ENCODE data around the gene USB1. TPM values are rescaled to one million over a fixed set of nuclear protein-coding genes. Genes with fewer than 3 reads are reported as not detected.

The USB1 gene
- total and polyA plus RNA-seq, 4 donors = 8.9 to 40.7 (median 28.3) TPM

- H3K4me3 ChIP-seq (ENCODE audit: low read depth in 1 of 3, low read length in 3 of 3) = no peak overlapping the region
- TF ChIP-seq ATF3 (IDR thresholded peaks at IDR 0.05) (no peak), FOXA2 (IDR thresholded peaks at IDR 0.05) (no peak), HNF4A (conservative IDR thresholded peaks at IDR 0.05) (no peak), CTCF (IDR thresholded peaks at IDR 0.05; ENCODE audit: low read depth, low read length, missing input control) (no peak), RXRA (IDR thresholded peaks at IDR 0.05) (no peak), RAD21 (IDR thresholded peaks at IDR 0.05) (no peak), ZBTB33 (IDR thresholded peaks at IDR 0.05) (no peak), SP1 (IDR thresholded peaks at IDR 0.05) (no peak), FOXA1 (IDR thresholded peaks at IDR 0.05) (no peak), EGR1 (IDR thresholded peaks at IDR 0.05; ENCODE audit: low read depth in 2 of 2) (no peak), REST (IDR thresholded peaks at IDR 0.05) (no peak), YY1 (IDR thresholded peaks at IDR 0.05) (no peak), TAF1 (conservative IDR thresholded peaks at IDR 0.05) (no peak)
- H3K27ac ChIP-seq (ENCODE audit: low read depth in 1 of 2, low read length in 2 of 2) = no peak overlapping the region
- H3K9ac ChIP-seq (ENCODE audit: low read depth in 1 of 2, low read length in 2 of 2) = no peak overlapping the region
- 84% methylated on average over 10 of the region's 10 CpGs for WGBS
- no peaks in the 10 kb centered on the region for H3K36me3 ChIP-seq (ENCODE audit: control insufficient read depth in 4 of 4, insufficient read depth in 3 of 4, low read depth in 1 of 4, low read length in 3 of 4)
- no peaks in the 10 kb centered on the region for H3K9me3 ChIP-seq (ENCODE audit: control insufficient read depth in 4 of 4, low read length in 3 of 4)
- H3K4me1 ChIP-seq (ENCODE audit: control insufficient read depth in 4 of 4, insufficient read depth in 4 of 4, low read length in 3 of 4) = no peaks in the 10 kb centered on the region
- no peaks in the 10 kb centered on the region for H3K27me3 ChIP-seq (ENCODE audit: control insufficient read depth in 4 of 4, insufficient read depth in 4 of 4, low read length in 3 of 4)
- DNase-seq (ENCODE audit: low spot score) = no peak
Observed at GRCh38 chr16:58051821-58052603, 50.8 kb downstream of the USB1 start.

- Histone ChIP-seq H3K9me3 (ENCODE audit: control insufficient read depth in 4 of 4, low read length in 3 of 4) (no peaks in the 10 kb centered on the region), H3K4me3 (ENCODE audit: low read depth in 1 of 3, low read length in 3 of 3) (no peak overlapping the region), H3K36me3 (ENCODE audit: control insufficient read depth in 4 of 4, insufficient read depth in 3 of 4, low read depth in 1 of 4, low read length in 3 of 4) (no peaks in the 10 kb centered on the region), H3K27me3 (ENCODE audit: control insufficient read depth in 4 of 4, insufficient read depth in 4 of 4, low read length in 3 of 4) (no peaks in the 10 kb centered on the region), H3K9ac (ENCODE audit: low read depth in 1 of 2, low read length in 2 of 2) (no peak overlapping the region), H3K4me1 (ENCODE audit: control insufficient read depth in 4 of 4, insufficient read depth in 4 of 4, low read length in 3 of 4) (no peaks in the 10 kb centered on the region), H3K27ac (ENCODE audit: low read depth in 1 of 2, low read length in 2 of 2) (no peak overlapping the region)
- no peak for TF ChIP-seq FOXA1 (IDR thresholded peaks at IDR 0.05)
- TF ChIP-seq CTCF (IDR thresholded peaks at IDR 0.05; ENCODE audit: low read depth, low read length, missing input control) = no peak
- 92% methylated on average over 5 of the region's 5 CpGs for WGBS
- DNase-seq (ENCODE audit: low spot score) = no peak
Observed at GRCh38 chr16:58053682-58054005, 52.4 kb downstream of the USB1 start.

Data from liver (tissue), 9 donors.